Measurements from ENCODE around the gene MNX1. TPM values are rescaled to one million over a fixed set of nuclear protein-coding genes. Genes with fewer than 3 reads are reported as not detected.

MNX1 gene
- total RNA-seq, 1 donor = not detected

- Histone ChIP-seq H3K9me3 (ENCODE audit: low read depth, low read length) (no peaks in the 10 kb centered on the region), H3K4me1 (ENCODE audit: insufficient read depth, low read length) (peaks cover 6% of the 10 kb centered on the region), H3K27me3 (ENCODE audit: insufficient read depth, low read length) (peaks cover 96% of the 10 kb centered on the region), H3K4me3 (ENCODE audit: low read length) (no peak overlapping the region)
Observed at GRCh38 chr7:157021871-157022680, 11.6 kb upstream of the MNX1 start.

GRCh38 chr7:157021071-157021870 is 10.8 kb upstream of the MNX1 start:
- Histone ChIP-seq H3K27me3 (ENCODE audit: insufficient read depth, low read length) (peaks cover 96% of the 10 kb centered on the region), H3K4me3 (ENCODE audit: low read length) (no peak overlapping the region), H3K9me3 (ENCODE audit: low read depth, low read length) (no peaks in the 10 kb centered on the region), H3K4me1 (ENCODE audit: insufficient read depth, low read length) (peaks cover 6% of the 10 kb centered on the region)

DNA sequence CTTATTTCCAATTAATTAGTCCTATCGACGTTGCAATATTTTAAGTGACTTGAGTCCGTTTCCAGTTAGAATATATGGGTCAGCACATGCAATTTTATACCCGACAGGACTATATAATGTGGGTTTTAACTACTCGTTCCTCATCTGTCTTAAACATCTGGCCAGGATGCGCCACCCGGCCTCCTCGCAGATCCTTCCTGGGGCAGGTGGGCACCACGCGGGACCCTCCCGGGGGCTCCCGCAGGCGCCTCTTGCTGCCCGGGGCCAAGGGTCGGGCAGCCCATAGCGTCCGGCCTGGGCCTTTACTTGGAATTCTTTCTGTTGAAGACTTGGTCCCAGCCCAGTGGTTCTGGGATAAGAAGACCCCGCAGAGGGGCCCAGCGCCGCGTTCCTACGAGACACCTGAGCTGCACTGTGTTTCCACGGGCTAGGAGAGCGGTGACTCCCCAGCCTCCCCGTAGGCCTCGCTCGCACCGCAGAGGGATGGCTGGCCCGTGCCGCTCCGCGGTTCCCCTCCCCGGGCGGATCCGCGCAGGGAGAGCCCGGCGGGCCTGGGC is 10.1 kb upstream of the MNX1 start:
- no peaks in the 10 kb centered on the region for H3K9me3 ChIP-seq (ENCODE audit: low read depth, low read length)
- peaks cover 96% of the 10 kb centered on the region for H3K27me3 ChIP-seq (ENCODE audit: insufficient read depth, low read length)
- no peak overlapping the region for H3K4me3 ChIP-seq (ENCODE audit: low read length)
- peaks cover 6% of the 10 kb centered on the region for H3K4me1 ChIP-seq (ENCODE audit: insufficient read depth, low read length)

GRCh38 chr7:157019718-157020451 is 9.4 kb upstream of the MNX1 start:
- H3K27me3 ChIP-seq (ENCODE audit: insufficient read depth, low read length) = peaks cover 96% of the 10 kb centered on the region
- peaks cover 6% of the 10 kb centered on the region for H3K4me1 ChIP-seq (ENCODE audit: insufficient read depth, low read length)
- no peak overlapping the region for H3K4me3 ChIP-seq (ENCODE audit: low read length)
- no peaks in the 10 kb centered on the region for H3K9me3 ChIP-seq (ENCODE audit: low read depth, low read length)

- Histone ChIP-seq H3K9me3 (ENCODE audit: low read depth, low read length) (no peaks in the 10 kb centered on the region), H3K27me3 (ENCODE audit: insufficient read depth, low read length) (peaks cover 96% of the 10 kb centered on the region), H3K4me3 (ENCODE audit: low read length) (no peak overlapping the region)
Observed at GRCh38 chr7:157018997-157019608, 8.6 kb upstream of the MNX1 start.

DNA sequence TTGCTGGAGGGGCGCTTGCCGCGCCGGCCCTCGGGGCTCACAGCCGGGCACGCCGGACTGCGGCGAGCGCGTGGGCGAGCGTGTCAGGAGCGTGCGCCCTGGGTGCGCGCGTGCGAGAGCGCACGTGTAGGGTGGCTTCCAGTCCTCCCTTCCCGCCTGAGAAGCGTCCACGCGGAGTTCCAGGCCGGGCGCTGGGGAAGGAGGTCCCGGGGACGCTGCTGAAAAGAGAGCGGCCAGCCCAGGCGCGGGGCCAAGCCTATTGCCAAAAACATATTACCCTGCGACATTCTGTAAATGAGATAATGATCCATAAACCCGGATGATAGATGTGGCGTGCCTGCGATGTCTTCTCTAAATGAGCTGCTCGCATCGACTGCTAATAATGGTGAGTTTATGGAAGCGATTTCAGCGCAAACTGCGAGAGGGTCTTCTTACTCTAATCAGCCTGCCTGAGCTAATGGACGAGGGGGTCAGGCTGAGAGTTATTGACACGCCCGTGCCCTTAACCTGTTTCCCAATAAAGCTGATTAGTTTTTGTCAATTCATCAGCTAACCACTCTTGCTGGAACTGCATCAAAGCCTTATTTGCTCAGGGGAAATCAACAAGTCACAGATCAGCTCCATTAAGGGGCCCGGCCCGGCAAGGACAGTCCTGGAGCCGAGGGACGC is 8.0 kb upstream of the MNX1 start:
- Histone ChIP-seq H3K4me1 (ENCODE audit: insufficient read depth, low read length) (peaks cover 6% of the 10 kb centered on the region), H3K27me3 (ENCODE audit: insufficient read depth, low read length) (peaks cover 96% of the 10 kb centered on the region), H3K4me3 (ENCODE audit: low read length) (no peak overlapping the region), H3K9me3 (ENCODE audit: low read depth, low read length) (no peaks in the 10 kb centered on the region)

More at GRCh38 chr7:157018997-157019608, 8.6 kb upstream of the MNX1 start:
- peaks cover 6% of the 10 kb centered on the region for H3K4me1 ChIP-seq (ENCODE audit: insufficient read depth, low read length)

DNA sequence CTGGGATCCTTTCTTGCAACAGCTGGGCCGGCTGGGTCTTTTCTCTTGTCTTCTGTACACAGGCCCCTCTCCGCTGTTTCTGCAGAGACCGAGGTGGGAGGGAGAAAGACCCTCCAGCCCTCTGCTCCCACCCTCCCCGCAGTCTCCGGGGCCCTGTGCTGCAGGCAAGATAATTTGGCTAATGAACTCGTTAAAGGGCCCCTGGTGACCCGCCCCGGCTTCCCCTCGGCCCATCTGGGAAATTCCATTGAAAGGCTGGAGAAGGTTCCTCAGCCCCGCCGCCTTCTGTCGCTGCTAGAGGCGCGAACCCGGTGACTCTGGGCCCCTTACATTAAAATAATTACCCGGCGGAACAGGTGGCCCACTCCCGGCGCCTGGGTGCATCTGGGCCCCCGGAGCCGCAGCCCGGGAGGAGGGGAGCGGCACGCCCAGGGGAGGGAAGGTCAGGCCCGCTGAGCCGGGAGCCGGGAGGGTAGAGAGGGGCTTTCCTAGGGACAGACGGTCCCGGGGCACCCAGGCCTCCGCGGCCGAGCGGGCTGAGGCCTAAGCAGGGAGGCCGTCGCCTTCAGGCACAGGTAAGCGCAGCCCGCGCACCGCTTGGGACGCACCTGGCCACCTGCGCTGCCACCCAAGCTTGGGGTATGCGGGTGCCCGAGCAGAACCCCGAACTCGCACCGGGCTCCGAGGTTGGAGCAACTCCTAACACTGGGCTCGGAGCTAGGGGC is 7.3 kb upstream of the MNX1 start:
- Histone ChIP-seq H3K27me3 (ENCODE audit: insufficient read depth, low read length) (peaks cover 96% of the 10 kb centered on the region), H3K4me3 (ENCODE audit: low read length) (no peak overlapping the region), H3K4me1 (ENCODE audit: insufficient read depth, low read length) (peaks cover 6% of the 10 kb centered on the region), H3K9me3 (ENCODE audit: low read depth, low read length) (no peaks in the 10 kb centered on the region)

- no peaks in the 10 kb centered on the region for H3K9me3 ChIP-seq (ENCODE audit: low read depth, low read length)
- peaks cover 6% of the 10 kb centered on the region for H3K4me1 ChIP-seq (ENCODE audit: insufficient read depth, low read length)
- peaks cover 96% of the 10 kb centered on the region for H3K27me3 ChIP-seq (ENCODE audit: insufficient read depth, low read length)
- no peak overlapping the region for H3K4me3 ChIP-seq (ENCODE audit: low read length)
Observed at GRCh38 chr7:157017149-157017548, 6.7 kb upstream of the MNX1 start.

DNA sequence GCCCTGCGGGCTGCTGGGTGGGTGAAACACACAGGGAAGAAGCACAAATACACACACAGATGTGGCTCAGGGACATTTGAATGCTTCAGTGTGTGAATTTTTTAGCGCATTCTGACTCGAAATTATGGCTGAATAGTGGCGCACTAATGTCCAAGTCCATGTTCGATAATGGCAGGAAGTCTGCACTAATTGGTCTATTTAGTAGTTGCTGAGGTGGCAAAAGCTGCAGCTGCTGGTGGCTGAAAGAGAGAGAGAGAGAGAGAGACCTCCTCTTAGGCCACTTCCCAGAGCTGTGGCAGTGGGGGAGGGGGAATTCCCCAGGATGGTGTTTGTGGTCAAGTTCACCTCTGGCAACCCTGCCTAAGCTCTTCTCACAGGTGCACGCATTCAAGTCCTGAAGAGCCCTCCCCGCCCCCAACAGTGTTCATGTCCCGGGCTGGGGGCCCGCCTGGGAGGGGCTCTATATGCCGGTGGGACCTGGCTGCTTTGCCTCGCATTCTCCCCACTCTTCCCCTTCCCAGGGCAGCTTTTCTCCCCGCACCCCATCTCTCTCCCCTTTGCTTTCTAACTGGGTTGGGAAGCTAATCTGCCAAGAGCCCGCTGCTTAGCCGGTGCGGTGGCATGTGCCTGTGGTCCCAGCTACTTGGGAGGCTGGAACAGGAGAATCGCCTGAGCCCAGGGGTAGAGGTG is 6.0 kb upstream of the MNX1 start:
- Histone ChIP-seq H3K4me3 (ENCODE audit: low read length) (no peak overlapping the region), H3K9me3 (ENCODE audit: low read depth, low read length) (no peaks in the 10 kb centered on the region), H3K27me3 (ENCODE audit: insufficient read depth, low read length) (peaks cover 96% of the 10 kb centered on the region), H3K4me1 (ENCODE audit: insufficient read depth, low read length) (peaks cover 11% of the 10 kb centered on the region)

- Histone ChIP-seq H3K27me3 (ENCODE audit: insufficient read depth, low read length) (peaks cover 99% of the 10 kb centered on the region), H3K4me1 (ENCODE audit: insufficient read depth, low read length) (peaks cover 14% of the 10 kb centered on the region), H3K9me3 (ENCODE audit: low read depth, low read length) (no peaks in the 10 kb centered on the region), H3K4me3 (ENCODE audit: low read length) (no peak overlapping the region)
Observed at GRCh38 chr7:157016024-157016351, 5.5 kb upstream of the MNX1 start.

GRCh38 chr7:157014635-157015555 is 4.4 kb upstream of the MNX1 start:
- H3K9me3 ChIP-seq (ENCODE audit: low read depth, low read length) = no peaks in the 10 kb centered on the region
- peaks cover 91% of the 10 kb centered on the region for H3K27me3 ChIP-seq (ENCODE audit: insufficient read depth, low read length)
- peaks cover 13% of the 10 kb centered on the region for H3K4me1 ChIP-seq (ENCODE audit: insufficient read depth, low read length)
- no peak overlapping the region for H3K4me3 ChIP-seq (ENCODE audit: low read length)
